ENCODE data around the gene JPH3.
"Not testable (repeated sequence)": the region's sequence is repeated elsewhere in the genome, so short reads cannot be mapped to it uniquely, and the experiment has no call there.

The JPH3 gene

GRCh38 chr16:87575027-87575804 is 27.1 kb upstream of the JPH3 start:
- DNase-seq, result no peak

GRCh38 chr16:87576171-87576570 is 26.1 kb upstream of the JPH3 start:
- no peak for DNase-seq

GRCh38 chr16:87578142-87578930 is 24.0 kb upstream of the JPH3 start:
- not testable (repeated sequence) for DNase-seq

- DNase-seq, result no peak
Measured at GRCh38 chr16:87579691-87580090, 22.6 kb upstream of the JPH3 start.

GRCh38 chr16:87580855-87581261 is 21.4 kb upstream of the JPH3 start:
- peak; percentile 2 for DNase-seq

- DNase-seq, result no peak
Measured at GRCh38 chr16:87581857-87582215, 20.5 kb upstream of the JPH3 start.

GRCh38 chr16:87582216-87582965 is 19.9 kb upstream of the JPH3 start:
- DNase-seq, result no peak

- no peak for DNase-seq
Measured at GRCh38 chr16:87582966-87583325, 19.4 kb upstream of the JPH3 start.

- no peak for DNase-seq
Measured at GRCh38 chr16:87583453-87584131, 18.7 kb upstream of the JPH3 start.

- no peak for DNase-seq
Measured at GRCh38 chr16:87584271-87584670, 18.0 kb upstream of the JPH3 start.

GRCh38 chr16:87584975-87585374 is 17.3 kb upstream of the JPH3 start:
- DNase-seq, result no peak

GRCh38 chr16:87585442-87586200 is 16.7 kb upstream of the JPH3 start:
- no peak for DNase-seq

- no peak for DNase-seq
Measured at GRCh38 chr16:87586201-87586782, 16.0 kb upstream of the JPH3 start.

- DNase-seq, result no peak
Measured at GRCh38 chr16:87587636-87588035, 14.7 kb upstream of the JPH3 start.

- DNase-seq, result no peak
Measured at GRCh38 chr16:87592018-87592712, 10.1 kb upstream of the JPH3 start.

DNA sequence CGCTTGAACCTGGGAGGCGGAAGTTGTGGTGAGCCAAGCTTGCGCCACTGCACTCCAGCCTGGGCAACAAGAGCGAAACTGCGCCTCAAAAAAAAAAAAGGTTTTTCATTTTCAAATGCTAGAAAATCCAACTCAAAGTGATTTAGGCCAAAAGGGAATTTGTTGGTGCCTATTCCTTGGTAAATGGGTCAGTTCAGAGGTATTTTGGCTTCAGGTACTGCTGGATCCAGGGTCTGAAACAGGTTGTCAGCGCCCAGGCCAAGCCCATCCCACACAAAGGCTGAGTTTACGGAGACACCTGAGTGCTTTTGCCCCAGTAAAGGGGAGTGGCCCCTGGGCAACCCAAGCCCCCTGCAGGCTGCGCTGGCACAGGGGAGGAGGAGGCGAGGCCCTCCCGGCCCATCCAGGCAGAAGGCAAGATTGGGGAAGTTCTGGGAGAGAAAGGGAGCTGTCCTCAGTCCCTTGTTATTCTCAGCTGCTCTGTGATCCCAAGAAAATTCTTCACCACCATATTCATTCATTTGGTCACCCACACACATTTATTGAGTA is 8.5 kb upstream of the JPH3 start:
- no peak for DNase-seq

DNA sequence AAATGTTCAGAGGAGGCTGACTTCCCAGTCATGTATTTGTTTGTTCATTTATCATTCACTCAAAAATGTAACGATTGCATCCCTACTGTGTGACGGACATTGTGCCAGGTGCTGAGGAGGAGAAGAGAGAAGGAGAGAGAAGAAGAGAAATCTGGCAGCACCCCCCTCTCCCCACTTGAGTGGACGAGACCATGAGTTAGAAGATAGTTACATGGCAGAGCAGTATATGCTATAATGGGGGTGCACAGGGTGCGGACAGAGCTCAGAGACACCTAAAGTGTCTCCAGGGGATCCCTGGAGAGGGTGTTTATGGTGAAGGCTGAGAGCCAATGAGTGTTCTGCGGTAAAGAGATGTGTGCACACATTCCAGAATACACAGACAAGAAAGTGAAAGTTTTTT is 6.6 kb upstream of the JPH3 start:
- DNase-seq, result no peak

DNA sequence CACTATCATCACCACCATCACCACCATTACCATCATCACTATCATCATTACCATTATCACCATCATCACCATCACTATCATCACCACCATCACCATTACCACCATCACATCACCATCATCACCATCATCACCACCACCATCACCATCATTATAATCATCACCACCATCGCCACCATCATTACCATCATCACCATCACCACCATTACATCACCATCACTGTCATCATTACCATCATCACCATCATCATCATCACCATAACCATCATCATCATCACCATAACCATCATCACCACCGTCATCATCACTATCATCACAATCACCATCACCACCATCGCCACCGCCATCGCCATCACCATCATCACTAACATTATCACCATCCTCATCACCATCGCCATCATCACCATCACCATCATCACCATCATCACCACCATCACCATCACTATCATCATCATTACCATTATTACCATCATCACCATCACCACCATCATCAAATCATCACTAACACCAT is 4.9 kb upstream of the JPH3 start:
- DNase-seq, result no peak

- no peak for DNase-seq
Measured at GRCh38 chr16:87598431-87598830, 3.9 kb upstream of the JPH3 start.

GRCh38 chr16:87600246-87600645 is 2.1 kb upstream of the JPH3 start:
- no peak for DNase-seq

All from hematopoietic multipotent progenitor cell treated with erythropoietin and hydrocortisone succinate and interleukin-3 and kit ligand, for 8 days (in vitro differentiated cells).